NCI-H345 treated with DMSO at 0.1 percent for 48 hours (cell line): ENCODE data around the gene BEND5.

Experiments used
- DNase-seq: peaks from one replicate; lab custom pipeline; 2025; ENCODE audit not compliant: unreplicated experiment; lab: John Stamatoyannopoulos, UW

The BEND5 gene

DNA sequence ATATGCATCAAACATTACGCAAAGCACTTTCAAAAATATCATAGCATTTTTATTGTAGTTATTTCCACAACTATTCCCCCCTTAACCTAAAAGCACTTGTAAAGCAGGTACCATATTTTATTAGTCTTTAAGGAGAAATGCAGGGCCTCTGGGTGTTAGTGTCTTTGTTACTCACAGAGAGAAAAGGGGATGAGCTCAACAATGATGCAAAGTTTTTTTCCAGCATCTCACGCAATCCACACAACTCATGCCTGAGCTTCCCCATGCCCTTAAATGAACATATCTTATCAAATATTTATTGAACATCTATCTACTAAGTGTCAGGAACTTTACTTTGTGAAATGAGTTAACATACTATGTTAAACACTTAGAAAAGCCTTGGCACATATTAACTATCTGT, 50.6 kb downstream of the BEND5 start:
- DNase-seq = no peak

DNA sequence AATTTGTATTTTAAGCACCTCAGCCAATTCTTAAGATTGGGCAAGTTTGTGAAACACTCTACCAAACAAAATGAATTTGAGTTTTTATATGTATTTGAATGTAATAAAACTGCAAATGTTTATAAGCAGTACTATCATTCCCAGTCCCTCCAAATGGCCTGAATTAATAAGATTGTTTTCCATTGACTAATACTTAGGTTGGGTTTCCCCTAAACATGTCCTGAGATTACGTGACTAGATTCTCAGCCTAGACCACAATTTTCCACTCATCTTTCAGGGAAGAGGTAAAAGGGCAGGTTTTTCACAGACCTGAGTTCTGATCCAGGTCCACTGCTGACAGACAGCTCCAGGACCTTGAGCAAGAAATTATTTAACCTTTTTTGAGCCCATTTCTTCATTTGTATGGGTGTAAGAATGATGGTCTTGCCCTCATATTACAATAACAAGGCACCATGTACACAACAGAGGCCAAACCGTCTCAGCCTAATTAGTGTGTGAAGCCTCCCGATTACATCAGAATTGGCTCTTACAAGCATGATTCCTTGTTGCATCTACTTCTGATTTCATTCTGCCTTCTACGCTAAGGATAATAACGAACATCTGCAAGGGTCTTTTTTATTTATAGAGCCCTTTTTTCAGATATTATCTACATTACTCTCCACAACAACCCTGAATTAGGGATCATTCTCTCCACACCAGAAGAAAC, 51.2 kb downstream of the BEND5 start:
- no peak for DNase-seq

DNA sequence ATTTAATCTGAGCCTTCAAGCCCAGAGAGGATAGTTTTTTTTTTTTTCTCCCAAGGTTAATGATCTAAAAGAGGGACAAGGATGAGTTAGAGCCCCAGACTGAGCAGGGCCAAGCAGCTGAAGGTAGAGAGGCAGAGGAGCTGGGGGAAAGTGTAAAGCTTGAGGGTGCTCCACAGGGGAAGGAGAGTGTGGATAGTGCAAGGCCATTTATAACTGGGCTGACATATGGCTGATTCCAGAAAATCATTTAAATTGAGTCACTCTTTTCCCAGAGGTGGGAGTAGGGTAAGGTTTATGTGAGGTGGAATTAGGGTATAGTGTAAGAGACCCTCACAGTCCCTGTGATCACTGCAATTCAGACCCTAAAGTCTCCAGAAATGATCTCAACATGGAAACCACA, 55.8 kb downstream of the BEND5 start:
- no peak for DNase-seq

DNA sequence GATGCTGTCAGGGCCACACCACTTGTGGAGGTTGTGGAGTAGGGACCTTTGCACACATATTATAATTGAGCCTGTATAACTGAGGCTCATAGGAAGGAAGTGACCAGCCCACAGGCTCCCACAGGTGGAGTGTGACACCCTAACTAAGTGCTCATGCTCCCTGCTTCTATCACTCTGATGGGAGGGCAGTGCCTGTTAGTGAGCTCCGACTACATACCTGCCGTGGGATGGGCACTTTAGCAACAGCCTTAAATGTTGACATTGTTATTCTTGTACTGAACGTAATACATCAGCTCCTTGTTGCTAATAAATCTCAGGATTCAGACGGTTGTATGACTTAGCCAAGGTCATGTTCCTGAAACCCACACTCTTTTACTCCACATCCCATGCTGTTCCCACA, 58.0 kb downstream of the BEND5 start:
- DNase-seq = no peak

DNA sequence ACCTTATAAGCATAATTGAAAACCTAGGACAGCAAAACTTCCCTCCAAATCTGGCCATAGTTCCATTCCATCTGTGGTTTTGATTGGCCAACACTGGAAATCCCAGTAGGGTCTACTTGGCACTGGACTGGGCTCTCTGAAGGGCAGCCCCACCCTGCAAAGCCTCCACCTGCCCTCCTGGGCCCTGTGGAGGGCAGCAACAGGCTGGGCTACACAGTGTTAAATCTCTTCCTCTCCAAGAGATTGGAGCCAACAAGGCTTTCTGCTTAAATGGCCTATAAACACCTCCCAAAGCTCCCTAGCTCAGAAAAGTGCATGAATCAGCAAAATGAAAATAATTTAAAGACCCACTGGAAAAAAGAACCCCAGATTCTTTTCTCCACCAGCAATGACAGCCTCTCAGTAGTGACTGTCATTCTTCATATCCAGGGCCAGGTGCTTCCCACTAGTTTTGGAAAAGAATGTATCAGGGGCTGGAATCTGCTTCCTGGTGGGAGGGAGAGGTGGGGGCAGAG, 58.5 kb downstream of the BEND5 start:
- DNase-seq = no peak

DNA sequence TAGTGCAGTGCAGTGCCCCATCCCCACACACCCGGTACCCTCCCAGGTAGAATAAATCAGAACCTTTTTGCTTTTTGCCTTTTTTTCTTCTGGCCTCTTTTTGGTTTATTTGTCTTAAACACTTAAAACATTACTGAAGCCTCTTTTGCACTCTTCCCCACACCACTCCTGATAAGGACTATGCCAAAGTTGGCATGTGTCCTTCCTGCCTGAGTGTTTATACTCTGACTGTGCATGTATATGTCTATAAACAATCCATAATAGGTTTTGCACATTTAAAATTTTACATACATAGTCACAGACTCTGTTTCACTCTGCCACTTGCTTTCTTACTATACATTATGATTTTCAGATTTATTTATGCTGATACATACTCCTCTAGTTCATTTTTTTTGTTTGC, 59.6 kb downstream of the BEND5 start:
- no peak for DNase-seq

DNA sequence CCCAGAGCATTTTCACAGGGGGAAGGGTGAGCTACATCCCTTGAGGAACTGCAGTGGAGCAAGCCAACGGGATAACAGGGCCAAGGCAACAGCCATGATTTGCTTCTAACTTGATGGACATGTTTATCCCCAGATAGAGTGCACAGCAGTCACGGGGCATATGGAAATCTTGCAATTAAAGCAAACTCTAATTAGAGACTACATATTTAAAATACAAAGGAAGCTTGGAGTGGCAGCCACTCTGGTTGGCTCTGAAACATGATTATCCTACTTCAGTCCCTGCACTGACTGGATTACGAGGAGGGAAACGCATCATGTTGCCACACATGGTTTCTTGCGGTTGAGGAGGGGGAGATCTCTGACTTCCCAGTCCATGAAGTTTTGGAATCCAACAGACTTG, 60.8 kb downstream of the BEND5 start:
- DNase-seq = no peak

DNA sequence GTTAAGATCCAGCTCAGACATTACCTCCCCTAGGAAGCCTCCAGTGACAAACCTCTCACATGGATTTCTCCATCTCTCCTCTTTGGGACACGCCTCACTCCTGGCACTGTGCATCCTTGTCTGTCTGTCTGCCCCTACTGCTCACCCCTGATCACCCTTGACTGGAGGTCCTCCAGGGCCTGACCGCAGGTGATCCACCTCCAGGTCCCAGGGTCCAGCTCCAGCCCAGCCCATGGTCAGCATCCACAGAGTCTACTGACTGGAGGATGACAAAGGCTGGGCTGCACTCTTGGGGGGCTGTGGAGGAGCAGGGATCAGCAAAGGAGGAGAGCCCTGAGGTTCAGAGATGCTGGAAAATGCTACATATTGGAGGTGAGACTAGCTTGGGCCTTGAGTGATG, 65.8 kb downstream of the BEND5 start:
- DNase-seq = no peak

DNA sequence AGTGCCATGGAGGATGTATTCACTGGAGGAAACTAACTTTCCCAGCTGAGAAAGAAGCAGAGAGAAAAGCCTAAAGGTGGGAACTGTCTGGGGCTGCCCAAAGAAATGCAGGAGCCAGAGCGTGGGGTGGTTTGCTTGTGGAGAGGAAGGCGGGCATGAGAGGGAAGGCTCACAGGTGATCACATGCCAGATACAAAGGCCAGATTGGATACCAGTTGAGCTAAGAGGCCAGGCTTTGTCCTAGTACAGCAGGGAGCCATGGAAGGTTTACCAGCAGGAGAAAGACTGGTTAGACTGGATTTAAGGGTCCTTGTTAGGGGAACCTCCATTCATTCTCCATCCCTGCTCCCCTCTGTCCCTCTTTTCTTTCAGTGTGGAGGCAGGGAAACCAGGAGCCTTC, 66.4 kb downstream of the BEND5 start:
- DNase-seq = peak; percentile 16

DNA sequence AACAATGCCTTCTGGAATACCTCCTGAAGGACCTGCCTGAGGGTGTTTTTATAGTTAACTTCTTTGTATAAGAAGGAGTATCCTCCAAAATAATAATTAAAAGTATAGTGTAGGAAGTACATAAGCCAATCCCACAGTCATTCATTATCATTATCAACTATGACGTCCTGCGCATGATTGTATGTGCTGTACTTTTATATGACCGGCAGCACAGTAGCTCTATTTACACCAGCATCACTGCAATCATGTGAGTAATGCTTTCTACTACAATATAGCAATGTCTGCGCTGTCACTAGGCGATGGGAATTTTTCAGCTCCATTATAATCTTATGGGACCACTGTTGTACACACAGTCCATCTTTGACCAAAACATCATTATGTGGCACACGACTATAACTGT, 72.0 kb downstream of the BEND5 start:
- DNase-seq = no peak

DNA sequence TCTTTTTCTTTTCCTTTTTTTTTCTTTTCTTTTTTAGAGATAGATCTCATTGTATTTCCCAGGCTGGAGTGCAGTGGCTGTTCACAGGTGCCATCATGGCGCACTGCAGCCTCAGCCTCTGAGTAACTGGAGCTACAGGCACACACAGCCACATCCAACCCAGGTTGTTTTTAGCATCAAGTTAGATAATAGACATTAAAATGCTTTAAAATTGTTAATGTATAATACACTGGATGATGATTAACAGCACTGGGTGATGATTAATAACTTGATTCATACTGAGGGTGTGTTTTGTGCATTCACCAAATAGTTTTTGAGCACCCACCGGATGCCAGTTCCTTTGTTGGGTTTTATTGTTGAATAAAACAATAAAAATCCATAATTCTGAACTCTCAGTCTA, 75.2 kb downstream of the BEND5 start:
- DNase-seq = no peak

DNA sequence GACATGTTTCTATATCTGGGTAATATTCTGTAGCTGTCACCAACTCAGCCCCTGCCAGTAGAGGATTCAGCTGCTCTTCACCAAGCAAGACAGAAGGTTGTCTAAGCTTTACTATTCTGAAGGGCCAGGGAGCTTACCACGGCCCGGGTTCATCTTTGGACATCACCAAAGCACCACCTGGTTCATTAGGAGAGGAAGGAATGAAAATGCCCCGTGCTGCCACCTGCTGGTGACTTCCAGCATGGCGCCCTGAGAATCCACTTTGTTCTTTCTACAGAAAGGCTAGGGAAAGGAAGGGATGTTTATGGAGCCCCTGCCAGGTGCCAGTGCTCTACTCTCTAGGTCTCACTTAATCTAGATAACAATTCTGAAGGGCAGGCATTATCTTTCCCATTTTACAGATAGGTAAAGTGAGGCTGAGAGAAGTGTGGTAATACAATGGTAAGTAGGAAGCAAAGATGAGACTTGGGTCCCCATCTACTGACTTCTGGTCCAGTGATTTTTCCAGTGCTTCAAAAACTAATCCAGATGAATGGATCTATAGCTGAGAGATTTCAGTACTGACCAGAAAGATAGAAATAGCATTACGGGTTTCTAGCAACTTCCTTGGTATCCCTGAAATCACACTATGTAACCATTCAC, 79.5 kb downstream of the BEND5 start:
- DNase-seq = peak; percentile 25

DNA sequence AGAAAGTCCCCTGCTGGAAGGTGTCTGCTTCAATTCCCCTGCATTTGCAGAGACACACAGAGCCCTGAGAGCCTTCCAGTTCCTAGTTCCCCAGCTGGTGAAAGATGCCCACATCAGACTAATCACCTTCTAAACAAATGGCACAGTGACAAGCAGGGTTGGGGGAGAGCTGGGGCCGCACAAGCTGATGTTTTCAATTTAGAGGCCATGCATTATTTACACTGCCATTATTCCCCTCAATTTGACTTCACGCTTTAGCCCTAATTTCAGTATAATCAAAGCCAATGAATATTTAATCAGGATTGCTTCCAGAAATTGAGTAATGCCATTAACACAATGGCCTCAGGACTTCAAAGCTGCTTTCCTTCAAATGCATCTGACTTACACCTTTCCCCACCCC, 81.5 kb downstream of the BEND5 start:
- no peak for DNase-seq

DNA sequence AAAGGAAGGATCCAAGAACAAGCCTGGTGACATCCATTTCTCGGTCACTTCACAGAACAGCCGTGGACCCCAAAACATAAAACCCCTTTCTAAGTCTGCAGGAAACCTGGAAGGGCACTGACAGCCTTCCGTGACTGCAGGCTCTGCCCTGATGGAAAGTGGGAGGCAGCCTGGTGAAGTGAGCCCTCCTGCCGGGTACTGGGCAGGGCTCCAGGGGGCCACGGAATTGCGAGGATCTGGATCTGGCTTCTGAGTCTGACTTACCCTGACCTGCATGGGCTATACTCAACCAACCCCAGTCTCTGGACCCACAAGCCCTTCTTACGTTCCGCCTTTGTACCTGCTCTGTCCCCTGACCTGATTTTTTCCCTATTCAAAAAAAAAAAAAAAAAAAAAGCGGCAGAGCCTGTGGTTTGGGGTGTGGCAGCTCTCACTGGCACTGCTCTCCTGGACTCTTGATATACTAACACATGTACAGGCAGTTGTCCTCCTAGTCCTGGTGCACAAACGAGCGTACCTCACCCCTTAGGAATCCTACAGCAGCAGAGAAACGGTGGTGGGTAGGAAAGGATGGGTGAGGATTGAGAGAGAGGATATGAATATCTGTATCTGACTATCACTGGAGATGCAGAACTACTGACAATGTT, 82.9 kb downstream of the BEND5 start:
- no peak for DNase-seq

DNA sequence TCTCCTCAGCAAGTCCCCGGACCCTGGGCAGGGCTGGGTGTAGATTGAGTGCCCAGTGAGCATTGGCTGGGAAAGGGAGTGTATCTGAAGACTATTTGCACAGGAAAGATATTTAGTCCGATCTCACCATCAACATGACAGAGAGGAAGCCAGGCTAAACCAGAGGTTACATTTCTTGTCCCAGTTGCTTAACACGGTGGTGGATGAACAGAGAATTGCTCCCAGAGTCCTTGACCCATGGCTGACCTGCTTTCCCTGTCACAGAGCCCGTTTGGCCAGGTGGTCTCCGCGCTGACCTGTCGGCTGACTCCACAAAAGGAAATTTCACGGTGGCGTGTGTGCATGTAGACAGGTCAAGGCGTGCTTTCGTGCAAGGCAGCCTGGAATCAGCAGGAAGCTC, 83.5 kb downstream of the BEND5 start:
- no peak for DNase-seq

DNA sequence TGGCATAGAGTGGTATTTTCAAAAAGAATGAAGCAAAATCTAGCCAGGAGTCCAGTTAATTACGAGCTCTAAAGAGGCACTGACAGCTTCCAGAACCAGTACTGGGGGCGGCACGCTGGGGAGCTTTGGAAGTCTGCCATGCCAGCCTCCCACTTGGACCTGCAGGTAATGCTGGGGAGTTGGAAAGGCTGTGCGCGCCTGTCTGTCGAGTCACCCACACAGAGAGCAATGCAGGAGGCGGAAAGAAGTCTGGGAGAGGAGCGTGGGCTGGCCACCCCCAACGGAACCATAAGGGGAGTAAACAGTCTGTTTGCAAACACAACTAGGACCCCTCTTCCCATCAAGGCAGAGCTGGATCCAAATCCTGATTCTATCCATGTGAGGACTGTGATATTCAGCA, 84.5 kb downstream of the BEND5 start:
- DNase-seq = no peak

DNA sequence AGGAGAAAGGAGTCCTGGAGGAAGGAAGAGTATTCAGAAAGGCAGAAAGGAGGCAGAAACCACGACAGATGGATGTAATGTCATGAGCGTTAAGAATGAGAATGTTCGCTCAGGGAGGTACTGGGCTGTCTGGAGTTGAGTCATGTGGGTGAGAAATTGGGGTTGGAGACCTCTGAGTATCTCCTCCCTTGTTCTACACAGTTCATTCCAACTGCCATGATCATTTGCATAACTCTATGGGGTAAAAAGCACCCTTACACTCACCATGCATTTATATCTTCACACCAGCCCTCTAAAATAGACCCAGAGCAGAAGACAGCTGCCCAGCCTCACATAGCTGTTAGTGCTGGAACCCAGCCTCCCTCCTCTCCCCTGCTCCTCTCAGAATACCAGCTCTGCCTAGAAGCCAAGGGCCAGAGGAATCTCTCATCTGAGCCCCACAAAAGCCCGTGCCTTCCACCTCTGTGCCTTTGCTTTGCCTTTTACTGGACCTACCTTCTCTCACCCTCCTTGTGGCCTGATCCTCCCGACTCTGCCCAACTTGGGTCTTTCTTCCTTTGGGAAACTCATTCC, 85.2 kb downstream of the BEND5 start:
- DNase-seq = no peak

DNA sequence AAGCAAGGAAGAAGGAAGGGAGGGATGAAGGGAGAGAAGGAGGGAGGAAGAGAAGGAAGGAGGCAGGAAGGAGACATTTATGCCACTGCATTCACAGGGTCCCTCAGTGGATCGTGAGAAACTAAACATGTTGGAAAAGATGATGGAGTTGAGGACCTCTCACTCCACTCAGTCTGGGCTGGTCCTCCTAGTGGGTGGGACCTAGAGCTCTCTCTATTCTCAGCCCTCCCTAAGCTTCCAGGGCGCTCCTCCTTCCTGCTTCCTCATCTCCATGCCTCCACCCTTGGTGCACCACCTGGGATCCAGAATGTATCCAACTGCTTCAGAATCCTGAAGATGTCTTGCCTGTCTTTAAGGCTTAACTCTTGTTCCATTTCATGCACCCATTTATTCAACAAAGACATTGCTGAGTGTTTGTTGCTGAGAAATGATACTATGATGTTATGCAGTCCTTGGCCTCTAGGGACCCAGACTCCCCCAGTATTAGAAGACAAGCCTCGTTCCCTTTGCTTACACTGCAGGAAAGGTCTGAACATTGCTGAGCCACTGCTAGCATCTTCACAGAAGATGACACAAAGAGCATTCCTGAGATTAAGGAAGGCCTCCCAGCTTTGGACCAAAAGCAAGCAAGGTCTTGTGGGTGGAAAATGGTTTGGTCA, 88.5 kb downstream of the BEND5 start:
- DNase-seq = no peak

DNA sequence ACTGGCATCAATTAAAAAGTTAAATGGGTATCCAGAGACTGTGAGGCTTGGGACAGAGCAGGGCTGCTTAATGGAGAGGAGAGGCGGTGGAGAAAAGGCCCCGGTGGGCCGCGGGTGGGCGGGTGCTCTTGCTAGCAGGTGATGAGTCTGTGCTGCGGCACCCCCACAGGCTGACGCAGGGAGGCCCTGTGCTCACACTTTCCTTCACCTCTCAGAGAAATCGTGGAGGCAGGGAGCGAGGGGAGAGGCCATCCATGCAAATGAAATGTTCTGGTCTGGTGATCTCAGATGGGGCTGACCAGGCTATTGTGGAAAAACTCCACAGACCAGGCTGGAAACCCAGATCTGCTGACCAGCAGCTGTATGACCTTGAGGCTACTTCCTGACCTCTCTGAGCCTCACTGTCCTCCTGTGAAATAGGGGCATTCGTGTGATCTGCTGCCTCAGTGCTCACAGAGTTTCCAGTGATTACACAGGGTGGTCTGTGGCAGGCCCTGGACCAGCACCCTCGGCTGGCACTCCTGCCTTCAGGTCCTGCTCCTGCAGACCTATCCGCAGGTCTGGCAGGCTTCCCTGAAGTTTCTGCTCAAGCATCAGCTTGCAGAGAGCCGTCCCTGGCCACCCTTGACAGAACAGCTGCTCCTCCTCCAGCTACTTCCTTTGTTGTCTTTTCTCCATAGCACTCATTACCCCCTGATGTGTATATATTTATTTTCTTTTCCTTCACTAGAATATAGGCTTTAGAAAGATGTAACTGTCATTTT, 89.2 kb downstream of the BEND5 start:
- DNase-seq = no peak

DNA sequence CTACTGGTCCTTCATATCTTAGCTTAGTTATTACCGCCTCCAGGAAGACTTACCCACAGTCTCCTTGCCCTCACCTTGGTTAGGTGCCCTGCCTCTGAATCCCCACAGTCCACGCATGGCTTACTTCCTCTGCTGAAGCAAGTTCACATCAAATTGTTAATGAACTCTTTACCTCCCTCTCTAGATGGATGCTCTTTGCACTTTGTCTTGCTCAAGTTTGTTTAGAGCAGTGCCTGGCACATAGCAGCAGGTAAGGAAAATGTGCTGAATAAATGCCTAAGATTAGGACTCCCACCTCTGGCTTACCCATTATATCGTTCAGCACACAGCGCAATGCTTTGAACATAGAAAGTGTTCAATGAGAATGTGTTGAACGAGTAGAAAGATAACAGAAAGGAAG, 90.5 kb downstream of the BEND5 start:
- DNase-seq = no peak

DNA sequence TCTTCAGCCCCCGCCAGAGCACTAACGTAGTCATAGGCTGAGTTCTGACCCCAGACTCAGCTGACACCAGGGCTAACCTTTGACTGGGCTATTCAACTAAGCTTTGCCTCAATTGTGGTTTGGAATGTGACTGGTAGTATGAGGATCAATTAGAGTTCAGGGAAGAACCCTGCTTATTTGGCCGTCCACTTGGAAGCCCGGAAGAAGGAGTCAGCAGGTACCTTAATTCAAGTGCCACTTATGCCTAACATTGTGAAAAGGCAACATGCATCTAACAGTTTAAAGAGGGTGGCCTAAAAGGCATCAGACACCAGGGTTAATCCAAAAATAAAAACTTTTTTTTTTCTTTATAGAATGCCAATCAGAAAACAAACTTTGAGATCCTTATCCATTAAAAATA, 92.3 kb downstream of the BEND5 start:
- no peak for DNase-seq
